Liver (tissue), 3 donors: ENCODE data around the gene IQCM.

Experiments
- EGR1 ChIP-seq, 2 donors: IDR thresholded peaks; 2 replicates each; pipeline ENCODE4 v1.6.1; 2016 to 2018; ENCODE audit warnings: antibody characterized with exemption in 2 of 2, low read depth in 2 of 2
- HNF4G ChIP-seq: IDR thresholded peaks from 2 replicates; pipeline ENCODE4 v1.6.1; 2016; ENCODE audit warnings: antibody characterized with exemption
- RAD21 ChIP-seq, 2 donors: IDR thresholded peaks; 2 replicates each; pipeline ENCODE4 v1.6.1; 2016; ENCODE audit warnings: antibody characterized with exemption in 2 of 2, mild to moderate bottlenecking in 2 of 2
- SP1 ChIP-seq: IDR thresholded peaks from 2 replicates; pipeline ENCODE4 v1.6.1; 2018; ENCODE audit warnings: antibody characterized with exemption, mild to moderate bottlenecking
- YY1 ChIP-seq: IDR thresholded peaks from 2 replicates; pipeline ENCODE4 v1.6.1; 2016; ENCODE audit warnings: antibody characterized with exemption, mild to moderate bottlenecking
- TF ChIP-seq, protein P1 (sequence below): fragments of 150-350 bp; IDR thresholded peaks from 2 replicates; pipeline ENCODE4 v1.5.1; 2017; ENCODE audit warnings: improper control_type of control experiment, low read depth, low read length; ENCODE audit not compliant: missing input control
- TF ChIP-seq, protein P2 (sequence below): IDR thresholded peaks from 2 replicates; pipeline ENCODE4 v1.6.1; 2016; ENCODE audit warnings: antibody characterized with exemption
- TF ChIP-seq, protein P3 (sequence below): IDR thresholded peaks from 2 replicates; pipeline ENCODE4 v1.6.1; 2016; ENCODE audit warnings: antibody characterized with exemption
- TF ChIP-seq, protein P4 (sequence below): IDR thresholded peaks from 2 replicates; pipeline ENCODE4 v1.6.1; 2016; ENCODE audit warnings: antibody characterized with exemption, mild to moderate bottlenecking
- TF ChIP-seq, protein P5 (sequence below): IDR thresholded peaks from 2 replicates; pipeline ENCODE4 v1.6.1; 2016; ENCODE audit warnings: antibody characterized with exemption
- donor health status: healthy.
- donor health status: healthy.

DNA sequence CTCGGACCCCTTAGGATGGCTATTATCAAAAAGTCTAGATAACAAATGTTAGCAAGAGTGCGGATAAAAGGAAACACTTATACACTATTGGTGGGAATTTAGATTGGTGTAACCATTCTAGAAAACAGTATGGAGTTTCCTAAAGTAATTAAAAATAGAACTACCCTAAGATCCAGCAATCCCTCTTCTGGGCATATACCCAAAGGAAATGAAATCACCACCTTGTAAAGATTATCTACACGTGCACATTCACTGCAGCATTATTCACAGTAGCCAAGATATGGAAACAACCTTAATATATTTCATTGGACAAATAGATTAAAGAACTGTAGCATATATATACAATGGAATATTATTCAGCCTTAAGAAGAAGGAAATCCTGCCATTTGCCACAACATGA is 462.4 kb downstream of the IQCM start:
- TF ChIP-seq RAD21 (IDR thresholded peaks at IDR 0.05) (no peak), HNF4G (no peak), YY1 (no peak), EGR1 (IDR thresholded peaks at IDR 0.05; ENCODE audit: low read depth in 2 of 2) (no peak), SP1 (no peak)
- TF ChIP-seq, protein P1, sequence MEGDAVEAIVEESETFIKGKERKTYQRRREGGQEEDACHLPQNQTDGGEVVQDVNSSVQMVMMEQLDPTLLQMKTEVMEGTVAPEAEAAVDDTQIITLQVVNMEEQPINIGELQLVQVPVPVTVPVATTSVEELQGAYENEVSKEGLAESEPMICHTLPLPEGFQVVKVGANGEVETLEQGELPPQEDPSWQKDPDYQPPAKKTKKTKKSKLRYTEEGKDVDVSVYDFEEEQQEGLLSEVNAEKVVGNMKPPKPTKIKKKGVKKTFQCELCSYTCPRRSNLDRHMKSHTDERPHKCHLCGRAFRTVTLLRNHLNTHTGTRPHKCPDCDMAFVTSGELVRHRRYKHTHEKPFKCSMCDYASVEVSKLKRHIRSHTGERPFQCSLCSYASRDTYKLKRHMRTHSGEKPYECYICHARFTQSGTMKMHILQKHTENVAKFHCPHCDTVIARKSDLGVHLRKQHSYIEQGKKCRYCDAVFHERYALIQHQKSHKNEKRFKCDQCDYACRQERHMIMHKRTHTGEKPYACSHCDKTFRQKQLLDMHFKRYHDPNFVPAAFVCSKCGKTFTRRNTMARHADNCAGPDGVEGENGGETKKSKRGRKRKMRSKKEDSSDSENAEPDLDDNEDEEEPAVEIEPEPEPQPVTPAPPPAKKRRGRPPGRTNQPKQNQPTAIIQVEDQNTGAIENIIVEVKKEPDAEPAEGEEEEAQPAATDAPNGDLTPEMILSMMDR = no peak
- TF ChIP-seq, protein P2, sequence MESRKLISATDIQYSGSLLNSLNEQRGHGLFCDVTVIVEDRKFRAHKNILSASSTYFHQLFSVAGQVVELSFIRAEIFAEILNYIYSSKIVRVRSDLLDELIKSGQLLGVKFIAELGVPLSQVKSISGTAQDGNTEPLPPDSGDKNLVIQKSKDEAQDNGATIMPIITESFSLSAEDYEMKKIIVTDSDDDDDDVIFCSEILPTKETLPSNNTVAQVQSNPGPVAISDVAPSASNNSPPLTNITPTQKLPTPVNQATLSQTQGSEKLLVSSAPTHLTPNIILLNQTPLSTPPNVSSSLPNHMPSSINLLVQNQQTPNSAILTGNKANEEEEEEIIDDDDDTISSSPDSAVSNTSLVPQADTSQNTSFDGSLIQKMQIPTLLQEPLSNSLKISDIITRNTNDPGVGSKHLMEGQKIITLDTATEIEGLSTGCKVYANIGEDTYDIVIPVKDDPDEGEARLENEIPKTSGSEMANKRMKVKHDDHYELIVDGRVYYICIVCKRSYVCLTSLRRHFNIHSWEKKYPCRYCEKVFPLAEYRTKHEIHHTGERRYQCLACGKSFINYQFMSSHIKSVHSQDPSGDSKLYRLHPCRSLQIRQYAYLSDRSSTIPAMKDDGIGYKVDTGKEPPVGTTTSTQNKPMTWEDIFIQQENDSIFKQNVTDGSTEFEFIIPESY = no peak
- TF ChIP-seq, protein P3, sequence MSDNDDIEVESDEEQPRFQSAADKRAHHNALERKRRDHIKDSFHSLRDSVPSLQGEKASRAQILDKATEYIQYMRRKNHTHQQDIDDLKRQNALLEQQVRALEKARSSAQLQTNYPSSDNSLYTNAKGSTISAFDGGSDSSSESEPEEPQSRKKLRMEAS = no peak
- TF ChIP-seq, protein P4, sequence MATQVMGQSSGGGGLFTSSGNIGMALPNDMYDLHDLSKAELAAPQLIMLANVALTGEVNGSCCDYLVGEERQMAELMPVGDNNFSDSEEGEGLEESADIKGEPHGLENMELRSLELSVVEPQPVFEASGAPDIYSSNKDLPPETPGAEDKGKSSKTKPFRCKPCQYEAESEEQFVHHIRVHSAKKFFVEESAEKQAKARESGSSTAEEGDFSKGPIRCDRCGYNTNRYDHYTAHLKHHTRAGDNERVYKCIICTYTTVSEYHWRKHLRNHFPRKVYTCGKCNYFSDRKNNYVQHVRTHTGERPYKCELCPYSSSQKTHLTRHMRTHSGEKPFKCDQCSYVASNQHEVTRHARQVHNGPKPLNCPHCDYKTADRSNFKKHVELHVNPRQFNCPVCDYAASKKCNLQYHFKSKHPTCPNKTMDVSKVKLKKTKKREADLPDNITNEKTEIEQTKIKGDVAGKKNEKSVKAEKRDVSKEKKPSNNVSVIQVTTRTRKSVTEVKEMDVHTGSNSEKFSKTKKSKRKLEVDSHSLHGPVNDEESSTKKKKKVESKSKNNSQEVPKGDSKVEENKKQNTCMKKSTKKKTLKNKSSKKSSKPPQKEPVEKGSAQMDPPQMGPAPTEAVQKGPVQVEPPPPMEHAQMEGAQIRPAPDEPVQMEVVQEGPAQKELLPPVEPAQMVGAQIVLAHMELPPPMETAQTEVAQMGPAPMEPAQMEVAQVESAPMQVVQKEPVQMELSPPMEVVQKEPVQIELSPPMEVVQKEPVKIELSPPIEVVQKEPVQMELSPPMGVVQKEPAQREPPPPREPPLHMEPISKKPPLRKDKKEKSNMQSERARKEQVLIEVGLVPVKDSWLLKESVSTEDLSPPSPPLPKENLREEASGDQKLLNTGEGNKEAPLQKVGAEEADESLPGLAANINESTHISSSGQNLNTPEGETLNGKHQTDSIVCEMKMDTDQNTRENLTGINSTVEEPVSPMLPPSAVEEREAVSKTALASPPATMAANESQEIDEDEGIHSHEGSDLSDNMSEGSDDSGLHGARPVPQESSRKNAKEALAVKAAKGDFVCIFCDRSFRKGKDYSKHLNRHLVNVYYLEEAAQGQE = no peak
- TF ChIP-seq, protein P5, sequence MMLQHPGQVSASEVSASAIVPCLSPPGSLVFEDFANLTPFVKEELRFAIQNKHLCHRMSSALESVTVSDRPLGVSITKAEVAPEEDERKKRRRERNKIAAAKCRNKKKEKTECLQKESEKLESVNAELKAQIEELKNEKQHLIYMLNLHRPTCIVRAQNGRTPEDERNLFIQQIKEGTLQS = no peak
